ENCODE measurements around the gene TMEM258. TPM values are rescaled to one million over a fixed set of nuclear protein-coding genes. Genes with fewer than 3 reads are reported as not detected.

The TMEM258 gene
- total and polyA plus RNA-seq, 10 of the 15 experiments (the other 5 are each of a cell fraction or from before 2014, with no cell fraction given), result 160 to 840 (median 326) TPM

GRCh38 chr11:61792310-61793082 is at the start of gene TMEM258, which contains the start of gene FEN1 (continued):
- TF ChIP-seq KDM1A (IDR thresholded peaks at IDR 0.05; ENCODE audit: borderline replicate concordance) (no peak), WRNIP1 (IDR thresholded peaks at IDR 0.05; ENCODE audit: borderline replicate concordance, low read depth, low read length) (no peak), GATAD2B (conservative IDR thresholded peaks at IDR 0.05; ENCODE audit: low read depth) (no peak; the same call in 1 of the 2 replicates), CHD4 (IDR thresholded peaks at IDR 0.05) (no peak), SP1 (IDR thresholded peaks at IDR 0.05; ENCODE audit: low read depth, low read length) (no peak), BHLHE40 (IDR thresholded peaks at IDR 0.05; ENCODE audit: borderline replicate concordance in 1 of 2, low read depth in 2 of 2, low read length in 1 of 2) (peak; percentile 77 to 98), PML (IDR thresholded peaks at IDR 0.05; ENCODE audit: low read length) (peak; percentile 89; the same call in 1 of the 2 replicates), MXI1 (IDR thresholded peaks at IDR 0.05; ENCODE audit: low read depth, low read length) (peak; percentile 50), ZNF687 (IDR thresholded peaks at IDR 0.05) (peak; percentile 25), CTCF (IDR thresholded peaks at IDR 0.05 in 2 of 3, conservative IDR thresholded peaks at IDR 0.05 in 1 of 3; ENCODE audit: control insufficient read depth in 2 of 3, extremely low read depth in 1 of 3, insufficient read depth in 1 of 3, low read depth in 3 of 3, low read length in 3 of 3) (no peak), PBX3 (IDR thresholded peaks at IDR 0.05; ENCODE audit: insufficient replicate concordance, low read depth, low read length) (no peak), CBFB (IDR thresholded peaks at IDR 0.05; ENCODE audit: low read depth) (peak; percentile 81; the same call in 1 of the 2 replicates)

Data from GM12878 (cell line).